RWPE2 (cell line): ENCODE data around the gene ZFYVE1.

Experiments
- ATAC-seq: fragments of 200-7000 bp; cut with Tn5 transposase; 3 replicates; pipeline ENCODE4 v1.9.1; 2021; ENCODE audit warnings: low read depth
- DNase-seq: peaks from one replicate; pipeline ENCODE4 v3.0.0-alpha.2; 2020; ENCODE audit warnings: low spot score
- H3K27ac ChIP-seq: fragments of 450-650 bp; 2 replicates; pipeline ENCODE4 v1.5.1; 2017; ENCODE audit warnings: mild to moderate bottlenecking; ENCODE audit not compliant: poor library complexity, severe bottlenecking
- H3K27me3 ChIP-seq: fragments of 250-450 bp; sonication (Bioruptor Pico); 2 replicates; pipeline ENCODE4 v1.5.1; 2021; ENCODE audit warnings: mild to moderate bottlenecking, moderate library complexity; ENCODE audit not compliant: insufficient read depth, poor library complexity, severe bottlenecking
- H3K36me3 ChIP-seq: fragments of 250-450 bp; sonication (Bioruptor Pico); 2 replicates; pipeline ENCODE4 v1.5.1; 2020; ENCODE audit warnings: low read depth, mild to moderate bottlenecking, moderate library complexity
- H3K4me1 ChIP-seq: fragments of 250-450 bp; sonication (Bioruptor Pico); 2 replicates; pipeline ENCODE4 v1.5.1; 2021; ENCODE audit warnings: mild to moderate bottlenecking, moderate library complexity; ENCODE audit not compliant: insufficient read depth, poor library complexity, severe bottlenecking
- H3K4me3 ChIP-seq: fragments of 250-450 bp; sonication (Bioruptor Pico); 2 replicates; pipeline ENCODE4 v1.5.1; 2021; ENCODE audit warnings: mild to moderate bottlenecking, moderate library complexity; ENCODE audit not compliant: severe bottlenecking
- H3K9me3 ChIP-seq: fragments of 250-450 bp; sonication (Bioruptor Pico); 2 replicates; pipeline ENCODE4 v1.5.1; 2021; ENCODE audit warnings: mild to moderate bottlenecking, moderate library complexity; ENCODE audit not compliant: severe bottlenecking
- TF ChIP-seq, protein P1 (sequence below): fragments of 450-650 bp; IDR thresholded peaks from one replicate; pipeline ENCODE4 v1.5.1; 2017; ENCODE audit warnings: mild to moderate bottlenecking, moderate library complexity; ENCODE audit not compliant: poor library complexity, severe bottlenecking

Gene ZFYVE1, protein sequence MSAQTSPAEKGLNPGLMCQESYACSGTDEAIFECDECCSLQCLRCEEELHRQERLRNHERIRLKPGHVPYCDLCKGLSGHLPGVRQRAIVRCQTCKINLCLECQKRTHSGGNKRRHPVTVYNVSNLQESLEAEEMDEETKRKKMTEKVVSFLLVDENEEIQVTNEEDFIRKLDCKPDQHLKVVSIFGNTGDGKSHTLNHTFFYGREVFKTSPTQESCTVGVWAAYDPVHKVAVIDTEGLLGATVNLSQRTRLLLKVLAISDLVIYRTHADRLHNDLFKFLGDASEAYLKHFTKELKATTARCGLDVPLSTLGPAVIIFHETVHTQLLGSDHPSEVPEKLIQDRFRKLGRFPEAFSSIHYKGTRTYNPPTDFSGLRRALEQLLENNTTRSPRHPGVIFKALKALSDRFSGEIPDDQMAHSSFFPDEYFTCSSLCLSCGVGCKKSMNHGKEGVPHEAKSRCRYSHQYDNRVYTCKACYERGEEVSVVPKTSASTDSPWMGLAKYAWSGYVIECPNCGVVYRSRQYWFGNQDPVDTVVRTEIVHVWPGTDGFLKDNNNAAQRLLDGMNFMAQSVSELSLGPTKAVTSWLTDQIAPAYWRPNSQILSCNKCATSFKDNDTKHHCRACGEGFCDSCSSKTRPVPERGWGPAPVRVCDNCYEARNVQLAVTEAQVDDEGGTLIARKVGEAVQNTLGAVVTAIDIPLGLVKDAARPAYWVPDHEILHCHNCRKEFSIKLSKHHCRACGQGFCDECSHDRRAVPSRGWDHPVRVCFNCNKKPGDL

DNA sequence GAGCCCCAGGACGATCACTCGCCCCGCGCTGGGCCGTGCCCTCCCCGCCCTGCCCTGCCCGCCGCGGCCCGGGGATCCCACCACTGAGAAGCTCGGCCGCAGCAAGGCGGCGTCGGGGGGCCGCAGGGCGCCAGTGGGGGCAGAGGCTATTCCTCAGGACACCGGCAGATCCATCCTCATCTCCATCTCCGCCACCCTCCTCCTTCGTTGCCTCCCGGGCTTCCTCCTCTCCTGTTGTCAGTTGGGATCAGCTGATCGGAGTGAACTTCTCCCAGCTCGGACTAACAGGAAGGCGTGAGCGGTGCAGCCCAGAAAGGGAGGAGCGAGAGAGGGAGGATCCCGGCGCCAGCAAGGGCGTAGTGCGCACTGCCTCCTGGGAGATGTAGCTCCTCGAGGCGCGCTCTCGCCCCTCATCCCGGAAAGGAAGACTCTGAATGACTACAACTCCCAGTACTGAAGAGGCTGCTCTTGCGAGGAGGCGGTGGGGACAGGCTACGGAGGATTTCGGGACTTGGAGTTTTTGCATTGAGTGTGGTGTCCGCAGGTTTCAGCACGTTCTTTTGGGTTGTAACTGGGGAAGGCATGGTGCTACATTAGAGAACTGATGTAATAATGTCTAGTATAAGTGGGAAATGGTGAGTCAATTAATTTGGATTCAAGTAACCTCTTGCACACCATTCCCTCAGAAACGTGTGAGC is at the start of gene ZFYVE1:
ZFYVE1 (minus strand) TSS at position 262 of the 698 bp plus-strand sequence. CDS start 2,598 bp downstream, outside the sequence.
- H3K4me3 ChIP-seq: peak within 1 kb of the TSS; percentile 53
- H3K27me3 ChIP-seq: no peaks in the 10 kb centered on the region
- H3K27ac ChIP-seq: peak within 1 kb of the TSS; percentile 22
- H3K36me3 ChIP-seq: peaks cover 18% of the 10 kb centered on the region
- H3K4me1 ChIP-seq: peaks cover 3% of the 10 kb centered on the region
- H3K9me3 ChIP-seq: no peaks in the 10 kb centered on the region
- TF ChIP-seq, protein P1, sequence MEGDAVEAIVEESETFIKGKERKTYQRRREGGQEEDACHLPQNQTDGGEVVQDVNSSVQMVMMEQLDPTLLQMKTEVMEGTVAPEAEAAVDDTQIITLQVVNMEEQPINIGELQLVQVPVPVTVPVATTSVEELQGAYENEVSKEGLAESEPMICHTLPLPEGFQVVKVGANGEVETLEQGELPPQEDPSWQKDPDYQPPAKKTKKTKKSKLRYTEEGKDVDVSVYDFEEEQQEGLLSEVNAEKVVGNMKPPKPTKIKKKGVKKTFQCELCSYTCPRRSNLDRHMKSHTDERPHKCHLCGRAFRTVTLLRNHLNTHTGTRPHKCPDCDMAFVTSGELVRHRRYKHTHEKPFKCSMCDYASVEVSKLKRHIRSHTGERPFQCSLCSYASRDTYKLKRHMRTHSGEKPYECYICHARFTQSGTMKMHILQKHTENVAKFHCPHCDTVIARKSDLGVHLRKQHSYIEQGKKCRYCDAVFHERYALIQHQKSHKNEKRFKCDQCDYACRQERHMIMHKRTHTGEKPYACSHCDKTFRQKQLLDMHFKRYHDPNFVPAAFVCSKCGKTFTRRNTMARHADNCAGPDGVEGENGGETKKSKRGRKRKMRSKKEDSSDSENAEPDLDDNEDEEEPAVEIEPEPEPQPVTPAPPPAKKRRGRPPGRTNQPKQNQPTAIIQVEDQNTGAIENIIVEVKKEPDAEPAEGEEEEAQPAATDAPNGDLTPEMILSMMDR: no peak
- ATAC-seq (peak; percentile 99), DNase-seq (peak; percentile 99)

DNA sequence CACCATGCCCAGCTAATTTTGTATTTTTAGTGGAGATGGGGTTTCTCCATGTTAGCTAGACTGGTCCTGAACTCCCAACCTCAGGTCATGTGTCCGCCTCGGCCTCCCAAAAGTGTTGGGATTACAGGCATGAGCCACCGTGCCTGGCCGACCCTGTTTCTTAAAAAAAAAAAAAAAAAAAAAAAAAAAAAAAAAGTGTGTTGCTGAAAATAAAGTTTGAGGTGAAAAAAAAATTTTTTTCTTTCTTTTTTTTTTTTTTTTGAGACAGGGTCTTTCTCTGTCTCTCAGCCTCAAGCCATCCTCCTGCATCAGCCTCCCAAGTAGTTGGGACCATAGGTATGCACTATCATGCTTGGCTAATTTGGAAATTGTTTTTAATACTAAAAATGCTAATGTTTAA is 42.7 kb upstream of the ZFYVE1 start:
- H3K27ac ChIP-seq: no peak overlapping the region
- DNase-seq (no peak), ATAC-seq (no peak)
- no peak overlapping the region for H3K4me3 ChIP-seq
- peaks cover 87% of the 10 kb centered on the region for H3K36me3 ChIP-seq
- no peaks in the 10 kb centered on the region for H3K4me1 ChIP-seq
- H3K9me3 ChIP-seq: no peaks in the 10 kb centered on the region
- H3K27me3 ChIP-seq: no peaks in the 10 kb centered on the region
- TF ChIP-seq, protein P1: no peak

DNA sequence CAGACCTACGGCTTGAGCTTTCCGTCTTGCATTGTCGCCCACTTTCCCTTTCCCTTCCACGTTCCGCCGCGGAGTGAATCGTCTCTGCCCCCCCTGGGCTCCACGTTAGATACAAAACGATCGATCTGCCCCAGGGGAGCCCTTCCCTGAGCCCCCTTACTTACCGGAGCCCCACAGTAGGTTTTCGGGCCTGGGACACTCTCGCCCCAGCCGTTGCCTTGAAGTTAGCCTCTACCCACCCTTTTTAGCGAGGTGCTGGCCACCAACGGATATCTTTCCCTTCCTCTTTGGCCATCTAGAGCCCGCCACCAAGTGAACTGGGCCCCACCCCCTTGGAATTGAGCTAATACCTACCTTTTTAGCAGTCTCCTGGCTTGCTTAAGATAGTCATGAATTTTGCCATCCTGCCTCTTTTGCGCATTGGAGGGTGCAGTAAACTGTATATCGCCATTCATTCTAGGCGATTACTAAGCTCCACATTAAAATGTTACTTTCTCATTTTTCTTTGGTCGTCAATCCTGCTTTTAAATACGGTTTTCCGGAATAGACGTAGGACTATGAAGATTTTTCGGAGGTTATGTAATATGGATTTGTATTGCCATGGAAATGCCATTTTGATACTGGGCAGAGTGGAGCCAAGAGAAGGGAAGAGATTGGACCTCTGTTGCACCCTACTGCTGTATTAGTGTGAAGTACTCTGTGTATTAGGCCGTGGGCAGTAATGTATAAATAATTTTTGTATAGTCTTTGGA is 32.2 kb upstream of the ZFYVE1 start:
- H3K9me3 ChIP-seq: no peaks in the 10 kb centered on the region
- ATAC-seq (peak; percentile 33), DNase-seq (no peak)
- H3K4me1 ChIP-seq: peaks cover 14% of the 10 kb centered on the region
- H3K27ac ChIP-seq: peak overlapping the region; percentile 76
- H3K27me3 ChIP-seq: no peaks in the 10 kb centered on the region
- peaks cover 49% of the 10 kb centered on the region for H3K36me3 ChIP-seq
- TF ChIP-seq, protein P1: no peak
- H3K4me3 ChIP-seq: peak overlapping the region; percentile 63

DNA sequence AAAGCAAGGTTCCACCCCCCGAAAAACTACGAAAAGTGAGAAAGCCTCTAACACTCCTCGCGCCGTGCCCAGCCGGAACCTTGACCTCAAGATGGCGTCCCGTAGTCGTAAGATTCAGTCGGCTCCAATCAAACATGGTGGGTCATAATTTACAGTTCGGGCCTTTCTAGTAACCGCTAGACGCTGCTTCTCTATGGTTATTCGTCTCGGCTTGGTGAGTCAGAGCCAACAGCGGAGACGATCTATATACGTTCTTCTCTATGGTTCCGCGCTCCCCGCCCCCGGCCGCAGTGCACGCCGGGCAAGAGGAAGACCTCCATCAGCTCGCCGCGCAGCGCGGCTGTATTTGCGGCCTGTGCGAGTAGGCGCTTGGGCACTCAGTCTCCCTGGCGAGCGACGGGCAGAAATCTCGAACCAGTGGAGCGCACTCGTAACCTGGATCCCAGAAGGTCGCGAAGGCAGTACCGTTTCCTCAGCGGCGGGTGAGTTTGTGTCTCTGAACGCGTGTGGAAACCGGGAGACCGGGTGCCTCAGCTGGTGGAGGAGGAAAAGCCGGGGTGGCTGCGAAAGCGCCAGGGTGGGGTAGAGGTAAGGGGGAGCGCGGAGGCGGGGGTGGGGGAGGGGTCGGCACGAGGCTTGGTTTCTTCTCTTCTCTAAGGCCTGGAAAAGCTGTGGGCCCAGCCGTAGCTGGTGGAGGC is 31.5 kb upstream of the ZFYVE1 start, which contains the start of gene RBM25:
RBM25 (plus strand) TSS at position 311 of the 698 bp plus-strand sequence. CDS start 13,108 bp downstream, outside the sequence.
- no peaks in the 10 kb centered on the region for H3K27me3 ChIP-seq
- peak within 1 kb of the TSS; percentile 76 for H3K27ac ChIP-seq
- H3K4me3 ChIP-seq: peak within 1 kb of the TSS; percentile 63
- peaks cover 42% of the 10 kb centered on the region for H3K36me3 ChIP-seq
- H3K9me3 ChIP-seq: no peaks in the 10 kb centered on the region
- peaks cover 14% of the 10 kb centered on the region for H3K4me1 ChIP-seq
- ATAC-seq (peak; percentile 95), DNase-seq (peak; percentile 98)
- TF ChIP-seq, protein P1: peak; percentile 10
